NCI-H2107 treated with DMSO at 0.1 percent for 48 hours (cell line): ENCODE measurements around the gene SATB1.
"Not testable (repeated sequence)": the region's sequence is repeated elsewhere in the genome, so short reads cannot be mapped to it uniquely, and the experiment has no call there.

Source experiments
- DNase-seq: peaks from one replicate; lab custom pipeline; 2025; ENCODE audit not compliant: unreplicated experiment; lab: John Stamatoyannopoulos, UW

SATB1 gene

DNA sequence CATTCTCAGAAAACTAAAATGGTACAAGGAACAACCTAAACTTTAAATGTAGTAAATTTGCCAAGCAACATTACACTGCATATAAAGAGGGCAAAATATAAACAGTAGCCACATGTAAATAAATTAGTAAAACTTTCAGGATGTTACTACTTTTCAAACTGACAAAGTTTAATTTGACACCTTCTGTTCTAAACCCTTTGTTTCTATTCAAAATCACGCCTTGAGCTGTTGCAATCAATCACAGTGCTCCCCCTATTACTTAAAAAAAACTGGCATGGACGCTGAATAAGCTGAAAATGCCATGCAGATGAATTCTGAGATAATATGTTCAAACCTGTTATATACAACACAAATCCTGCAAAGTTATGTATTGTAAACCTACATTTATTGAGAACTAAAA, 69.3 kb downstream of the SATB1 start:
- DNase-seq: no peak

DNA sequence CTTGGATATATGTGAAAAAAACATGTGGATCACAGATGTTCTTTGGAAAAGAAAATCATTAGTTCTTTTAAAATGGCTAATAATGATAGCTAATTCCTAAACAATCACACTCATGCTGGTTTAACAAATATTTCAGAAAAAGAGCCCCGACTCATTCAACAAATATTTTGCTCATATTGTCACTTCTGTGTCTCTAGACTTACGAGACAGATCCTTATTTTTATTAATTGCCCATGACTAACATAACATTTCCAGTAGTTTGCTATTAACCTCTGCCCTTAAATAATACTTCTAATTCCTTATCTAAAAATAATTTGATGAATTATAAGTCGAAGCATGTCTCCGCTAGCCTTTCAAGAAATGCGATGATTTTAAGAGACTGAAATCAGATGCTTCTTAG, 70.4 kb downstream of the SATB1 start:
- DNase-seq: no peak

DNA sequence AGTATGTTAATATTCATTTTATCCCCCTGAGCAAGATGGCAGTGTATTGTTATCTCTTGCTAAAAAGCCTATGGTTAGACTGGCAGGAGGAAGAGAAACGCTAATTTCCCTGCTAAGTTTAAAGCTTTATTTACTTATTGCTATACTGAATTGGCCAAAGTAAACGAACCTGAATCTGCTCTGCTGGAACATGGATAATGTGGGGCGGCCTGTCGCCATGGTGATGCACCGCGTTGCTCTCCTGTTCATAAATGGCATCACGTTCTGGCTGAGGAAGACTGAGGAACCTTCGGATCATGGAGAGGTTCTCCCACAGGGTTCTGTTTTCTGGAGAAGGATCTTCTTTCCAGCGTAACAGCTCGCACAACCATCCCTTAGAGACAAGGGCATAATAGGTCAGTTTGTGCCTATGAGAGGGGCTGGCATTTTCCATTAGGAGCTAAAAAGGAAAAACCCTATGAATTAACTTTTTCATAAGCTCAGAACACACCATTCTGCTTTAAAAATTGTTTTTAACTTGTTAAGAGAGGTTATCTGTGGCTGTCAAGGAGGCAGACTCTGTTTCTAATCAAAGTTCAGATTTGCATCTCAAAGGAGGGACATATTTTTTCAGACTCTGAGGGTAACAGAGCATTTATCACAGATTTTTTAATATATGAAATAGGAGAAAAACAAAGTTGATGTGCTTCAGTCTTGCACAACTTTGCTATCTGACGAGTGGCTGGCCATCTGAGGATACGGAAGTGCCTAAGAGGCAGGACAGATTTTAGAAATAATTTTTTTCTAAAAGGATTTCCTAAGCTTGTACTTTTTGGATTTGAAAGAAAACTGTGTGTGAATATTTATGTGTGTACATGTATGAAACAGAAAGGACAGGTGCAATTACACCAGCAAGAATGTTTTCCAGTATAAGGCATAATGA, 73.1 kb downstream of the SATB1 start:
- no peak for DNase-seq

DNA sequence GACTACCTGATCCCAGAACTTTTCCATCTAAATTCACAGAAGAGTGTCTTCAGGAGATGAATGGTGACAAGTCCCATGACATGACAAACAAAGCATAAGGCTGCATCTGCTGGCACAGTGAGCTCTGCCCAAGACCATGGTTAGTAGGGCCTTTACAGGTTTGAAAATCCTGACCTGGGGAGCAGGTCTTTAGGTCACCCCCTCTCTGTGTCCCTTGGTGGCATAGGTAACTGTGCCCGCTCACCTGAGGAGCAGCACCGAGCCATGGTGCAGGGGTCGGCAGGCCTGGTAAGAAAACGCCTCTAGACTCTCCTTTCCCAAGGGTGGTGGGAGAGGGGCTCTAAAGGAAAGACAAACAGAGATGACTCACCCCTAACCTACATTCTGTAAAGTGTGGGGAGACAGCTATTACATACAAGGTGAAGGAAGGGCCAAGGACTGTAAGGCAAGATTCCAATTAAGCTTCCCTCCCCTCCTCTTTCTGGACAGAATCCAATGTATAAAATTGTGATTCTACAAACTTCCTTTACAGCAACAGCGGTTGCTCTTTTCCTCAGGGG, 74.0 kb downstream of the SATB1 start:
- DNase-seq: no peak

DNA sequence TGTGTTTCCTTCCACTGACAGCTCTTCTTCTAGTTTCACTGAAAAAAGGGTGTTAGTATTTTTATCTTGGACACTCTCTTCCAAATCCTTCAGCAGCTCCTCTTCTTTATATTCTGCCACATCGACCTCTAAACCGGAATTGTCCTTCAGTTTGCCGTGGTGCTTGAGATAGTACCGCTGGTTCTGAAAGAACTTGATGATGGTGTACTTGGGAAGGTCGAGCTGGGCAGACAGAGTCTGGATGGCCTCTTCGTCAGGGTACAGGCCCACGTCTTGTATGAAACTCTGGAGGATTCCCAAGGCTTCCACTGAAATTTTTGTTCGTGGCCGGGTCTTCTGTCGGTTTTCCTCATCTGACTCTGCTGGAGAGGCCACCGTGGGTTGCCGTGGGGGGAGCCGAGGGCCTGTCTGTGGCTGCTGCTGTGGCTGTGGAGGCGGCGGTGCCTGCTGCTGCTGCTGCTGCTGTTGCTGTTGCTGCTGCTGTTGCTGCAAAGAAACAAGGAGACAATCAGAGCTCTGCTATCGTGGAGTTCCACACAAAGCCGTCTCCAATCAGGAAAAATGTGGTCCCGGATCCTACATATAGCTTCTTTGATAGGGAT, 75.8 kb downstream of the SATB1 start:
- no peak for DNase-seq

DNA sequence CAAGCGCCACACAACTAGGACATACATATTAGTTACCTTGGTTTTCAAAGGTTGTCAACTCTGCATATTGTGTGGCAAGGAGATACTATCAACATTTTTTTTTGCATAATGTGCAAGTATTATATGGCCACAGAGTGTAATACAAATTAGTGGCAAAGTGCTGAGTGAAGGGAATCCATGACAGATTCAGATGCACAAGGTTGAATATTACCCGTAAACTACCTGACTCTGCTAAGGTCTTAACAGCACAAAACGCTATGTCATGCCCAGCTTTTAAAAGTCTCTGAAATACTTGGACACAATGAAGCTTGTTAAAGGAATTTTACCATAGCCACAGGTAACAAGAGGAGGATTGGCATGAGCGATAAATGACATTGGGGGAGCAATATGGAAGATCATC, 79.0 kb downstream of the SATB1 start:
- DNase-seq: no peak

DNA sequence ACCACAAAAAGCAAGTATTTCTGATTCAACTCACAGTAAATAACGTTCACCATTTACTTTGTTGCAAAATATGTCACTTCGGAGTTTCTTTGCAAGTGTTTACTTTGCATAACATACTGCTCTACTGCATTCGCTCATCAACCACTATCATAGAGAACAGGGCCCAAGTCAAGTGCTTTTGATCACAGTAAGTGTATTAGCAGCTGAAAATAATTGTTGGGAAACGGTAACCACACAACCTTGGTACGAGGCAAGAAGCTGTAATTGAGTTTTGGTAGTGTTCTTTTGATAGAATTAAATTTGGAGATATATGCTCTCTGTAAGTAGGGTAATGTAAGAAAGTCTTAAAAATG, 80.1 kb downstream of the SATB1 start:
- DNase-seq: no peak

DNA sequence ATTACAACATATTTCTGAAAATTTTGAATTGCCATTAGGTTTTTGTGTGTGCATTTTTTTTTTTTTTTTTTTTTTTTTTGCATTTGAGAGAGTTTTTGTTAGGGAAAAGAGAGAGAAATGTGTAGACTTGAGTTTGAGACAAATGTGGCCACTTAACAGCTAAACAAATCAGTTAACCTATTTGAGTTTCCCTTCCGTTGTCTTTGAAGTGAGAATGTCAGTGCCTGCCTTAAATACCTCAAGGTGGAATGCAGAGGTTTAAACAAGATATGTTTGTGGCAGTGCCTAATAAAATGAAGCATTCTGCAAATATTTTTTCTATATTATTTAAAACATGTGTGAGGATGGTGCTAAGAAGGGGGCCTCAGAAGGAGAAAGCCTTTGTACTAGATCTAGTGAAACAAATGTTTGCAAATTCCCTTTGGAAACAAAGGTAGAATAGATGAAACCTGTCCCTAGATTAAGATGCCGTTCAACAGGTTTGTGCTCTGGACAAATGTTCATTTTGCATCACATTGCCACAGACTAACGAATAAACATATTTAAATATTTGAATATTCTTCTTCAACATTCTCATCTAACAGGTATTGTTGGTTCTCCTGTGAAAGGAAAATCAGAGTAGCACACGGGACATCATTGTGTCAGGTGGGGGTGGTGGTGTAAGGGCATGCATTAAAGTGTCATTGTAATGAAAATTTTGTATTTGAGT, 80.7 kb downstream of the SATB1 start:
- no peak for DNase-seq

DNA sequence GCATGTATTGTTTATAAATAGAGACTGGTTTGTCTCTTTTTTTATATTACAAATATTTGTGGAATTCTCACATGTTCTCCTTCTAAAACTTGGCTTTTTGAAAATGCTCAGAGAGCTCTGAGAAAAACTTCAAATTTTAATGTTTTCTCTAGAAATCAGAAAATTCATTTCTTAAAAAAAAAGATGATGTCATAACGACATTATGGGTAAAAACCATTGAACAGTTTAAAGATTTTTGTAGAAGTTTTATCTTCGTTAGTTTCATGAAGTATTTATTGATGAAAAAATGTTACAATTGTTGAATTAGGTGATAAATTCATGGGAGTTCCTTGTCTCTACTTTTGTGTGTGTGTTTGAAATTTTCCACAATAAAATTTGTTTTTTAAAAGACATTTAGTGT, 81.3 kb downstream of the SATB1 start:
- DNase-seq: no peak

DNA sequence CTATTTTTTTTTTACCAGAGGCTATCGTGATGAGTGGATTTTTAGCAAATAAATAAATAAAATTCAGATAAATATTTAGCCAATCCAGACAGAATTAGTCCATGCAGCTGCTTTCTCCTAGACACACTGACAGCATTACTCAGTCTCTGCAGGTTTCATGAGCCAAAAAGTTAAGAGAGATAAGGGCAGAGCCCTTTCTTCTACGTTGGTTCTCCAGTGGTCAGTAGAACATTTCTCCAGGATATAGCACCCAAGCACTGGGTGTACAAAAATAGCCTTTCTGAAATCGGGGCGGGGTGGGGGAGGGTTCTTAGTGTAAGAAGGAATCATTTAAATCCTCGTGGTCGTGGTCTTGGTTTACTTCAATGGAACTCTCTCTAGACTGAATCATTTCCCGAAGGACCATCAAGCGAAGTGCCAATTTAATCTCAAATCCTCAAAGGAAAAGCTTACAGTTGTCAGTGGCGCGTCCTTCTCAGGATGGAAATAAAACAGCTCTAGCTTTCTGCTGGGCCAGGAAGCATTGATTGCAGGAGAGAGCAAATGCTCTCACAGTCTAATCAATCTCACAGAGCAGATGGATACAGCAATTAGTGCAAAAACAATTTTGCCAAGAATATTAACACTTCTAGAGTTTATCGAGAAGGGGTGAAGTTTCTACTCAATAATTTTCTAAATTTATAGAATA, 86.2 kb downstream of the SATB1 start:
- no peak for DNase-seq

DNA sequence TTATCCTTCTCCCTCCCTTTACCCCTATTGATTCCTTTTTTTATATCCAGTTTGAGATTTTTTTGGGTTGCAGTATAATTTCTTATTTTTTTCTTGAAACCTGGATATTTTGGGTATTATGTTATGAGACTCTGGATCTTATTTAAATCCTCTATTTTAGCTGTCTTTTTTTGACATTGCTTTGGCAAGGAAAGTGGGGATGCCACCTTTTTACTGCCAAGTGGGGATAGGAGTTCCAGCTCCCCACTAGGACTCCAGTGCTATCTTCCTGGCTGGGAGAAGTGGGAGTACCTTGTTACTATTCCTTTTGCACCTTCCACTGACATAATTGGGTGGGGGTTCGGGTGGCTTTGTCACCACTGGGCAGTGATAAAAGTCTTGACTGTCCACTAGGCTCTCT, 87.9 kb downstream of the SATB1 start:
- DNase-seq: no peak

DNA sequence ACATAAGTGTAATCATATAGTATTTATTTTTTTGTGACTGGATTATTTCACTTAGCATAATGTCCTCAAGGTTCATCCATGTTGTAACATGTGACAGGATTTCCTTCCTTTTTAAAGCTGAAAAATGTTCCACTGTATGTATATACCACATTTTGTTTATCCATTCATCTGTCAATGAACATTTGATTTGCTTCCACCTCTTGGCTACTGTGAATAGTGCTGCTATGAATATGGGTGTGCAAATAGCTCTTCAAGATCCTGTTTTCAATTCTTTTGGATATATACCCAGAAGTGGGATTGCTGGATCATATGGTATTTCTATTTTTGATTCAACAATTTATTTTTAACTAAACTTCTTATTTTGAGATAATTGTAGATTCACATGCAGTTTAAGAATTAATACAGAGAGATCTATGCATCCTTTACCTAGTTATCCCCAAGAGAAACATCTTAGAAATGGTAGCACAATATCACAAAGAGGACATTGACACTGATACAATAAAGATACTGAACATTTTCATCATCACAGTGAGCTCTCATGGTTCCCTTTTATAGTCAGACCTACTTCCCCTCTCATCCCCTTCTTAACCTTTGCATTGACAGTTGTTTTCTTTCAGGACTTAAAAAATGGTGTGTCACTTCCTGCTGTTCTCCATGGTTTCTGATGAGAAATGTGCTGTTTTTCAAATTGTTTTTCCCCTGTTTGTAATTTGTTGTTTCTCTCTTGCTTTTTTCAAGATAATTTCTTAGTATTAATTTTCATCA, 90.1 kb downstream of the SATB1 start:
- DNase-seq: no peak

DNA sequence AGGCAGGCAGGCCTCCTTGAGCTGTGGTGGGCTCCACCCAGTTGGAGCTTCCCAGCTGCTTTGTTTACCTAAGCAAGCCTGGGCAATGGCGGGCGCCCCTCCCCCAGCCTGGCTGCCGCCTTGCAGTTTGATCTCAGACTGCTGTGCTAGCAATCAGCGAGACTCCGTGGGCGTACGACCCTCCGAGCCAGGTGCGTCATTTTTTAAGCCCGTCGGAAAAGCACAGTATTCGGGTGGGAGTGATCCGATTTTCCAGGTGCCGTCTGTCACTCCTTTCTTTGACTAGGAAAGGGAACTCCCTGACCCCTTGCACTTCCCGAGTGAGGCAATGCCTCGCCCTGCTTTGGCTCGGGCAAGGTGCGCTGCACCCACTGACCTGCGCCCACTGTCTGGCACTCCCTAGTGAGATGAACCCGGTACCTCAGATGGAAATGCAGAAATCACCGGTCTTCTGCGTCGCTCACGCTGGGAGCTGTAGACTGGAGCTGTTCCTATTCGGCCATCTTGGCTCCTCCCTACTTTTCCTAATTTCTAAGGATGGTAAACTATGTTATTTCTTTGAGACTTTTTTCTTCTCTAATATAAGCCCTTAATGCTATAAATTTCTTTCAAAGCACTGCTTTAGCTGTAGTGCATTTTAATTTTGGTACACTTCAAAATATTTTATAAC, 94.2 kb downstream of the SATB1 start:
- DNase-seq: not testable (repeated sequence)

DNA sequence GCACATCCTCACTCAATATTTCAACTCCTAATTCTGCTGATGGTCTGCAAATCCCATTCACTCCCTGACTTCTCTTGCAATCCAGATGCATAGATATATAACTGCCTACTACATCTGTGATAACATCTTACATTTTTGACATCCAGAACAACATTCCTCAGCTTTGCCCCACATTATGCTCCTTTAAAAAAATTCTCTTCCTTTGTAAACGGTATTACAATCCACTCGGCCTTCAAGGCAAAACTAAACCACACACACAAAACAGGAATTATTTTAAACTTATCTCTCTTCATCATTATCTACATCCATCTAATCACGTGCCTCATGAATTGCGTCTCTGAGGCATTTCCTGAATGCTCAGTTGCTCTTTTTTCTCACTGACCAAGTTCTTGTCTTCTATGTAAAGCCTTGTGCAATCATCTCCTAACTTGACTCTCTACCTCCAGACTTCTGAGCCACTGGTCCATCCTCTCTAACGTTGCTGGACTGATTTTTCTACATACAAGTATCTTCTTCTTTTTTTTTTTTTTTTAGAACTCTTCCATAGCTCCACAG, 117.0 kb downstream of the SATB1 start:
- DNase-seq: no peak

DNA sequence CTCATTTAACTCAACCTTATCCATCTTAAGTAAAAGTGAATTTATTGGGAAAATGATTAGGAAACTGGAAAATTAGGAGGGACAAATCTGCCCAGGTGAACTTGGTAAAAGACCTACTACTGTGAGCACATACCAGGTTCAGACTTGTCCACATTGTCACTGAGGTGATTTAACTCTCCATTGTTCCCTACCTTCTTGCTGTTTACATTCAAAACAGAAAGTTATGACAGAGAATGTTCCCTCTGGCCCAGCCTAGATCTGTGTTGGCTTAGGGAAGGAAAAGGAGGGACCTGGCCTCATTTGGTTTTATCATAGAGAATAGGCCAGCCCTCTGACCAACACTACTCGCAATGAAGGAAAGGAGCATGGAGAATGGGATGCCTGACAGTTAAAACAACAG, 117.6 kb downstream of the SATB1 start:
- no peak for DNase-seq

DNA sequence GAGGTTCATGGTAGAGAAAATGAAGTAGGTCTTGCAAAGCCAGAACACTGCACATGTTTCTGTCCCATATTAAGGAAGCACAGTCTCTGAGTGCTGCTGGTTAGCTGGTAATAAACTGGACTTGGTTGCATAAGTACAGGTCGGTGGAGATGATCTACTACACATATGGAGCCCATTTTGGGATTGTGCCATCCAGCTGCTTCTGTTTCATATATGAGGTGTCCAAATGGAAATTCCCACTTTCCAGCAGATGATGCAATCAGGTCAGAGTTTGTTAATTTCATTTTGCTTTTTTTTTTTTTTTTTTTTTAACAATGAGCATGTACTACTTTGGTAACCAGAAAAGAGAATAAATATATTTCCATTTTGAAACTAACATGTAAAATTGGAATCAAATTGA, 122.6 kb downstream of the SATB1 start:
- DNase-seq: no peak

DNA sequence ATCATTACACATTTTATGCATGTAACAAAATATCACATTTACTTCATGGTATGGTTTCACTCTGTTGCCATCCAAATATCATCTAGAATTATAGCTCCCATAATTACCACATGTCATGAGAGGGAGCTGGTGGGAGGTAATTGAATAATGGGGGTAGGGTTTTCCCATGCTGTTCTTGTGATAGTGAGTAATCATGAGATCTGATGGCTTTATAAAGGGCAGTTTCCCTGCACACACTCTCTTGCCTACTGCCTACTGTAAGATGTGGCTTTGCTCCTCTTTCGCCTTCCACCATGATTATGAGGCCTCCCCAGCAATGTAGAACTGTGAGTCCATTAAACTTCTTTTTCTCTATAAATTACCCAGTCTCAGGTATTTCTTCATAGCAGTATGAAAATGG, 123.4 kb downstream of the SATB1 start:
- no peak for DNase-seq

DNA sequence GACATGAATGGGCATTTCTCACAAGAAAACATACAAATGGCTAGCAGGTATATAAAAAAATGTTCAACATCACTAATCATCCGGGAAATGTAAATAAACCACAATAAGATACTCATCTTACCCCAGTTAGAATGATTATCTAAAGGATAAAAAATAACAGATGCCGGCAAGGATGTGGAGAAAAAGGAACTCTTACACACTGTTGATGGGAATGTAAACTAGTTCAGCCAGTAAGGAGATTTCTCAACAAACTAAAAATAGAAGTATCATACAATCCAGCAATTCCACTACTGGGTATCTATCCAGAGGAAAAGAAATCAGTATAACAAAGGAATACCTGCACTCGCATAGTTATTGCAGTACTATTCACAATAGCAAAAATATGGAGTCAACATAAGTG, 124.2 kb downstream of the SATB1 start:
- DNase-seq: no peak

DNA sequence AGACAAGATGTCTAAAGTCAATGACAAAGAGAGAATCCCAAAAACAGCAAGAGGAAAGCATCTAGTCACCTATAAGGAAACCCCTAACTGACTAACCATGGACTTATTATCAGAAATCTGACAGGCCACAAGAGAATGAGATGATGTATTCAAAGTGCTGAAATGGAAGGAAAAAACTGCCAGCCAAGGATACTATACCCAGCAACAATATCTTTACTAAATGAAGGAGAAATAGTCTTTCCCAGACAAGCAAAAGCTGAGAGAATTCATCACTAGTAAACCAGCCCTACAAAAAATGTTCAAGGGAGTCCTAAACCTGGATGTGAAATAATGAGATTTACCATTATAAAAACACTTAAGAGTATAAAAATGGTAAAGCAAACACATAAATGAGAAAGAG, 128.0 kb downstream of the SATB1 start:
- no peak for DNase-seq
